ENCODE measurements around the gene PXDN. TPM values are rescaled to one million over a fixed set of nuclear protein-coding genes. Genes with fewer than 3 reads are reported as not detected.
A peak's percentile ranks its signal among the peaks of the same experiment; 100 is the strongest.

Gene PXDN
- total and polyA plus RNA-seq, 7 donors = 4.1 to 15.4 (median 9.4) TPM

DNA sequence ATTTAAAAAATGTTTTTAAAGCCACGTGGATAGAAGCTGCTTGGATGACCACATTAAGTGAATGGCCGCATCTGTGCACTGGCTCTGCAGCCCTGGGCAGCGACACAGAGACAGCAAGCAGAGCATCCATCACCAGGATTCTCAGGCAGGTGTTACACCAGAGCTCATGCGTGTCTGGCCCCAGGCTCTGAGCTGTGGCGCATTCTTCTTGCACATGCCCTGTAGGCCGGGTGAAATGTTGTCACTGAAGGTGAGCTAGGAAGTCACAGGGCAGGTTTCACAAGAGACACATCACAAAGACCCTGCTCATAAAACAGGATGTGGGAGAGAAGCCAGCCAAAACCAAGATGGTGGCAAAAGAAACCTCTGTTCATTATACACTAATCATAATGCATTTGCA lies 8.4 kb upstream of the PXDN start:
- intact Hi-C loops (cut with DNase I) = no loop called here
- DNase-seq (no peak), ATAC-seq (no peak)
- Histone ChIP-seq H3K27me3 (ENCODE audit: insufficient read depth in 3 of 3, low read length in 2 of 3) (peaks cover 0 to 9% (median 0%) of the 10 kb centered on the region in 3 donors), H3K36me3 (ENCODE audit: insufficient read depth in 1 of 2, low read depth in 1 of 2) (no peaks in the 10 kb centered on the region), H3K4me3 (no peak overlapping the region), H3K27ac (no peak overlapping the region), H3K4me1 (no peaks in the 10 kb centered on the region), H3K9me3 (no peaks in the 10 kb centered on the region)
- TF ChIP-seq, protein P1, sequence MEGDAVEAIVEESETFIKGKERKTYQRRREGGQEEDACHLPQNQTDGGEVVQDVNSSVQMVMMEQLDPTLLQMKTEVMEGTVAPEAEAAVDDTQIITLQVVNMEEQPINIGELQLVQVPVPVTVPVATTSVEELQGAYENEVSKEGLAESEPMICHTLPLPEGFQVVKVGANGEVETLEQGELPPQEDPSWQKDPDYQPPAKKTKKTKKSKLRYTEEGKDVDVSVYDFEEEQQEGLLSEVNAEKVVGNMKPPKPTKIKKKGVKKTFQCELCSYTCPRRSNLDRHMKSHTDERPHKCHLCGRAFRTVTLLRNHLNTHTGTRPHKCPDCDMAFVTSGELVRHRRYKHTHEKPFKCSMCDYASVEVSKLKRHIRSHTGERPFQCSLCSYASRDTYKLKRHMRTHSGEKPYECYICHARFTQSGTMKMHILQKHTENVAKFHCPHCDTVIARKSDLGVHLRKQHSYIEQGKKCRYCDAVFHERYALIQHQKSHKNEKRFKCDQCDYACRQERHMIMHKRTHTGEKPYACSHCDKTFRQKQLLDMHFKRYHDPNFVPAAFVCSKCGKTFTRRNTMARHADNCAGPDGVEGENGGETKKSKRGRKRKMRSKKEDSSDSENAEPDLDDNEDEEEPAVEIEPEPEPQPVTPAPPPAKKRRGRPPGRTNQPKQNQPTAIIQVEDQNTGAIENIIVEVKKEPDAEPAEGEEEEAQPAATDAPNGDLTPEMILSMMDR (IDR thresholded peaks at IDR 0.05) = no peak
- 89 to 93% (median 90%) methylated on average over 6 of the region's 6 CpGs for WGBS, 3 donors

DNA sequence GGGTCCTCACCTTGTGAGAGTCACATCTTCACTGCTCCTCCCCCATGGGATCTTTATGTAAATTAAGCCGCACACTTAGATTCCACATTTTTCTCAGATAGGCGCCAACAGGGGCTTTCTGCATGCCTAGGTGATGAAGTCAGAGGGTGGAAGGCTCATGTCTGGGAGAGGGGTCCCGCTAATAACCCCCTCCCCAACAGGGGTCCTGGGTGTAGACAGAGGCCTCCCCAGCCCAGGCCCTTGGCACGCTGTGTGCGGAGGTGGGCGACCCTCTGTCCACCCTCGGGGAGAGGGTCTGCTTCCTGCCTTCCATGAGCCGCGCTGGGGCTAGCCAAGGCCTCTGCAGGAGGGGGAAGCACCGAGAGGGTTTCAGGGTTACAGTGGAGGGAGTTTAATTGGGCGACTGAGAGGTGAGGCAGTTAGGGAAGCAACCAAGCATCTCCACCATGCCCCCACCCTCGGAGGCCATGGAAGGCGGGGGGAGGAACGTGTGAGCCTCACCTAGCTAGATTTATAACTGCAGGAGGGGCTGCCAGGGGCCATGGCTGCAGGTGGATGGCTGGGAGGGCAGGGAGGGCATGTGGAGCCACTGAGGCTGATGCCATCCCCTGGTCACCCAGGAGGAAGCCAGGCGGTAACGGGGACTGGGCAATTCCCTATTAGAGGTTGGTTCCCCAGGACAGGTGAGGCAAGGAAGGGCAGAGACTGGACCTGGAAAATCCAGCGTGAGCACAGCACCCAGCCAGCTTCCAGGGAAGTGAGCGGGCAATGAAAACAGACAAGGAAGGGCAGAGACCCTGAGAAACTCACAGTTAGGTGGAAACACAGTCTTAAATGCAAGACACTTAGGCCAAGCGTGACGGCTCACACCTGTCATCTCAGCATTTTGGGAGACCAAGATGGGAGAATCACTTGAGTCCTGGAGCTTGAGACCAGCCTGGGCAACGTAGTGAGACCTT lies 7.7 kb upstream of the PXDN start:
- DNase-seq = no peak
- no peak for ATAC-seq
- TF ChIP-seq, protein P1 (IDR thresholded peaks at IDR 0.05) = no peak
- 70 to 85% (median 75%) methylated on average over 18 to 21 of the region's 21 CpGs for whole genome bisulfite sequencing, 3 donors
- no peaks in the 10 kb centered on the region for H3K4me1 ChIP-seq
- peaks cover 0 to 12% (median 0%) of the 10 kb centered on the region in 3 donors for H3K27me3 ChIP-seq (ENCODE audit: insufficient read depth in 3 of 3, low read length in 2 of 3)
- H3K4me3 ChIP-seq = no peak overlapping the region
- intact Hi-C loops (cut with DNase I) = no loop called here
- no peaks in the 10 kb centered on the region for H3K9me3 ChIP-seq
- no peaks in the 10 kb centered on the region for H3K36me3 ChIP-seq (ENCODE audit: insufficient read depth in 1 of 2, low read depth in 1 of 2)
- no peak overlapping the region for H3K27ac ChIP-seq

DNA sequence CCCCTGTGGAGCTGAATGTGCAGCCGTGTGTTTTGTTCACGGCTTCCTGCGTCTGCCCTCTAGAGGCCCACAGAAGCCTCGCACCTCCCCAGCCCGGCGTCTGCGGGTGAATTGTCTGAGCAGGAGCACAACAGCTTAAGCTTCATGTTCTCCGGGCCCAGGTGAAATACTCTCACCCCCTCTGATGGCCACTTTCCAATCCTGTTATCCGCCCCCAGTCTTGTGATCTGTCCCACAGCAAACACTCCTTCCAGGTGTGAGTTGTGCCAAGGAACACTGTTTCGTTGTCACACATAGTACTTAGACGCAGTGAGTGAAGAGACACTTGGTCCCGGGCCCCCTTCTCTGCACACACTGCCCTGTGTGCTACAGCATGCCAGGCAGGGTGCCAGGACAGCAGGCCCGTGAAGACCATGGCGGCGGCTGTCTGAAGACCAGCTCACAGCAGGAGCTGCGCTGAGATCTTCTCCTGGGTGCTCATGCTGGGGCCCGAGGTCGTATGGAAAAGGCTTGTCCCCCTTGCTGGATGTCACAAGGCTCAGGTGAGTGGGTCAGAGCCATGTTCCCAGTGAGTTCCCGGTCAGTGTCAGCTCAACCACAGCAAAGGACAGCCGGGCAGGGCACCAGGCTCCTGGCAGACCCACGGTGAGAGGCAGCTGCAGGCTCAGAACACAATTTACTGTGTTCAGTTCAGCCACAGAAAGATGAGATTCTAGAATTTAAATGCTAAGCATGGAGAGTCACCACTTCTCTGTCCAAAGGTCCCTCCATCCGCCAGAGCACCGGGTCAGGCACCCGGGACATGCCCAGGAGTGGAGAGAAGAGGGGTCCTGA lies 6.8 kb upstream of the PXDN start:
- Histone ChIP-seq H3K27ac (no peak overlapping the region), H3K4me1 (no peaks in the 10 kb centered on the region), H3K27me3 (ENCODE audit: insufficient read depth in 3 of 3, low read length in 2 of 3) (peaks cover 0 to 18% (median 3%) of the 10 kb centered on the region in 3 donors), H3K9me3 (no peaks in the 10 kb centered on the region), H3K36me3 (ENCODE audit: insufficient read depth in 1 of 2, low read depth in 1 of 2) (no peaks in the 10 kb centered on the region), H3K4me3 (no peak overlapping the region)
- TF ChIP-seq, protein P1 (IDR thresholded peaks at IDR 0.05) = peak; percentile 68
- DNase-seq (peak; percentile 55 to 77), ATAC-seq (peak; percentile 55 to 88 (median 84))
- WGBS, 3 donors = 14 to 28% (median 18%) methylated on average over 24 of the region's 24 CpGs
- intact Hi-C loops (cut with DNase I) = no loop called here

DNA sequence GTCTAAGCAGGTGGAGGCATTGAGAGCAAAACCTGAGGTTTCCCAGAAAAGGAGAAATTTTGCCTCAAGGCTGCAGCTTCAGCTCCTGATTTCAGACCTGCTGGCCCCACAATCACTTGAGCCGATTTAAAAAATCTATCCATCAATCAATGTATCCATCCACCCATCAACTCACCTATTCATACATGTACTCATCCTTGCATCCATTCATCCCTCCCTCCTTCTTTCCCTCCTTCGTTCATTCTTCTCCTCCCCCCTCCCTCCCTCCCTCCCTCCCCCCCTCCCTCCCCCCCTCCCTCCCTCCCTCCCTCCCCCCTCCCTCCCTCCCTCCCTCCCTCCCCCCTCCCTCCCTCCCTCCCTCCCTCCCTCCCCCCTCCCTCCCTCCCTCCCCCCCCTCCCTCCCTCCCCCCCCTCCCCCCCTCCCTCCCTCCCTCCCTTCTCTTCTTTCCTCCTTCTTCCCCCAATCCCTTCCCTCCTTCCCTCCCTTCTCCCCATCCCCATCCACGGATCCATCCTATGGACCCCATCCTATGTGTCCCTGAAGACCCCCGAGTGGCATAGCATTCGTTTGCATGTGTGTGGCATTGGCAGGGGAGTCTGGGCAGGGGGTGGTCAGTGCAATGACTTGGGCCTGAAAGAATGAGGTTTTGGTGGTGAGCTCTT lies 6.1 kb upstream of the PXDN start:
- H3K27me3 ChIP-seq (ENCODE audit: insufficient read depth in 3 of 3, low read length in 2 of 3) = peaks cover 0 to 25% (median 3%) of the 10 kb centered on the region in 3 donors
- no peaks in the 10 kb centered on the region for H3K4me1 ChIP-seq
- 21 to 34% (median 21%) methylated on average over 2 to 5 of the region's 5 CpGs for WGBS, 3 donors
- no peak overlapping the region for H3K4me3 ChIP-seq
- DNase-seq (no peak), ATAC-seq (no peak)
- no peak overlapping the region for H3K27ac ChIP-seq
- intact Hi-C loops (cut with DNase I) = no loop called here
- no peaks in the 10 kb centered on the region for H3K36me3 ChIP-seq (ENCODE audit: insufficient read depth in 1 of 2, low read depth in 1 of 2)
- TF ChIP-seq, protein P1 (IDR thresholded peaks at IDR 0.05) = no peak
- no peaks in the 10 kb centered on the region for H3K9me3 ChIP-seq
